Globus pallidus (tissue), 1 donor: ENCODE results near the gene DNAJC28.
"Not testable (repeated sequence)": the region's sequence is repeated elsewhere in the genome, so short reads cannot be mapped to it uniquely, and the experiment has no call there.

Source experiments
- DNase-seq: peaks from one replicate; pipeline ENCODE4 v3.0.0-alpha.2; 2015; ENCODE audit warnings: low spot score

The DNAJC28 gene, protein sequence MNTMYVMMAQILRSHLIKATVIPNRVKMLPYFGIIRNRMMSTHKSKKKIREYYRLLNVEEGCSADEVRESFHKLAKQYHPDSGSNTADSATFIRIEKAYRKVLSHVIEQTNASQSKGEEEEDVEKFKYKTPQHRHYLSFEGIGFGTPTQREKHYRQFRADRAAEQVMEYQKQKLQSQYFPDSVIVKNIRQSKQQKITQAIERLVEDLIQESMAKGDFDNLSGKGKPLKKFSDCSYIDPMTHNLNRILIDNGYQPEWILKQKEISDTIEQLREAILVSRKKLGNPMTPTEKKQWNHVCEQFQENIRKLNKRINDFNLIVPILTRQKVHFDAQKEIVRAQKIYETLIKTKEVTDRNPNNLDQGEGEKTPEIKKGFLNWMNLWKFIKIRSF

DNA sequence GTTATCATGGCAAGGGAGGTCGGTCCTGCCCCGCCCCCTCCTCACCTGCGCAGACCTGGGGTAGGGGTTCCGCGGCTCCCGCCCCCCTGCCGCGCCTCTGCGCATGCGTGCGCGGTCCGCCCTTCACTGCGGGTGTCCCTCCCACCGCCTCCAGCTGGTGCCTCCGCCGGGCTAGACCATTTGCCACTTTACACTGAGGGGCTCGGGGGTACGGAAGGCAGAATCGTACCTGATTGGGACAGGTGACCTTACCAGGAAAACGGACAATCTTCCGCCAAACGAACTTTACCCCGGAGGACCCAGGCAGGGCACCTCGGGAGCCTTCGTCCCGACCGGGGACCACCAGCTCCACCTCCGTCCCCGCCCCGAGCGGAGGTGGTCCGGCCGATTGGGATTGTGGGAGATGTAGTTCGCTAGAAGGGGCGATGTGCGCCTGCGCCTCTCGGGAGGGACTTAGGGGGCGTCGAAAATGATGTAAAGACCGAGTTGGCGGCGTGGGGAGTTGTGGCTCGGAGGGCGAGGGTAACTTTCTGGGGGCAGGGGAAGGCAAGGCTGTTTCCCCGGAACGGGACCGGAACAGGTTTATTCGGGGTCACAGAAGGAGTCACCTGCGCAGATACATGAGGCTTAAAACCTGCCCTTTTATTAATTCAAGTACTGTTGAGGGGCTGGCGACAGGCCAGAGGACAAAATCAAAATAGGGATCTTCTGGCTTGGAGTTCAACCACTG is at the start of gene DNAJC28:
Gene DNAJC28 (minus strand): TSS at position 344 of the 730 bp plus-strand sequence. CDS start 2,323 bp downstream, outside the sequence.
- peak; percentile 94 for DNase-seq

DNA sequence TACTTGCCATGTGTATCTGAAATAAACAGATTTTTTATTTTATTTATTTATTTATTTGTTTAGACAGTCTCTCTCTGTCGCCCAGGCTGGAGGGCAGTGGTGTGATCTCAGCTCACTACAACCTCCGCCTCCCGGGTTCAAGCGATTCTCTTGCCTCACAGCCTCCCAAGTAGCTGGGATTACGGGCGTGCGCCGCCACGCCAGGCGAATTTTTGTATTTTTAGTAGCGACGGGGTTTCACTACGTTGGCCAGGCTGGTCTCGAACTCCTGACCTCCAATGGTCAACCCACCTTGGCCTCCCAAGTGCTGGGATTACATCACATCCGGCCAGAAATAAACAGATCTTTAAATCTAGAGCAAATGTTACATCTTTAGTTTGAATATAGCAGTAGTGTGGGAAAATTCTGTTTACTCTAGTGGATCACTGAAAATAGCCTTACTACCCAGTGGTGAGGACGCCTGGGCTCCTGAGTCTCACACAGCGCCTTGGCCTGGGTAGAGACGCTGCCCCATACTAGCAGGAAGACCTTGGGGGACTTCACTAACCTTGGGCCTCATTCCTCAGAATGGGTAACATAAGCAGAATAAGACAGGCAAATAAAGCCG is 49.7 kb upstream of the DNAJC28 start:
- DNase-seq: no peak

DNA sequence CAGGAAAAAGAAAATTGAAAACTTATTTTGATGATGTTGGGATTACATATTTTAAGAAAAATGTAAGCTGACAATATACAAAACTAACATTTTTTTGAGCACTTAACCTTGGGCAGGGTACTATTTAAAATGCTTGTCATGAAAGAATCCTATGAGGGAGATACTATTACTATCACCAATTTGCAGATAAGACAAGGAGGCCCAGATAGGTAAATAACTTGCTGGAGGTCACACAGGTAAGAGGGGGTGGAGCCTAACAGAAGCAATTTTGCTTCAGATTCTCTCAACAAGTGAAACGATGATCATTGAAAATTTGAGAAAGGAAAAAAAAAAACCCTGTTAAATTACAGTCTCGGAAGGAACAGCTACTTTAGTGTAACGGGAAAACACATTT is 49.2 kb upstream of the DNAJC28 start:
- no peak for DNase-seq

DNA sequence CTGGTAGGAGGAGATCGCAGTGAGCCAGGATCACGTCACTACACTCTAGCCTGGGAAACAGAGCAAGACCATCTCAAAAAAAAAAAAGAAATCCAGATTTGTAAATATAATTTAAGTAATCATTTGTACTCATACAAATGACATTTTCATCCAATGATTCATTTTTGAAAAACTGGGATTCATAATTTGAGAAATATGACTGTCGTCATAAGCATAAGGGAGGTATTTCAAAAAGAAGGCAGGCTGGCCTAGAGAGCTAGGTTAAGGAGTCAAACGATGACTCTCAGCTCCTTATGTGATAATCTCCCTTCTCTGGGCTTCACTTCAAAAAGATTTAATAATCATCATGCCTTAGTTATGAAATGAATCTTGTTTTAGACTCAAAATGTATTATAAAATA is 48.1 kb upstream of the DNAJC28 start:
- DNase-seq: no peak

DNA sequence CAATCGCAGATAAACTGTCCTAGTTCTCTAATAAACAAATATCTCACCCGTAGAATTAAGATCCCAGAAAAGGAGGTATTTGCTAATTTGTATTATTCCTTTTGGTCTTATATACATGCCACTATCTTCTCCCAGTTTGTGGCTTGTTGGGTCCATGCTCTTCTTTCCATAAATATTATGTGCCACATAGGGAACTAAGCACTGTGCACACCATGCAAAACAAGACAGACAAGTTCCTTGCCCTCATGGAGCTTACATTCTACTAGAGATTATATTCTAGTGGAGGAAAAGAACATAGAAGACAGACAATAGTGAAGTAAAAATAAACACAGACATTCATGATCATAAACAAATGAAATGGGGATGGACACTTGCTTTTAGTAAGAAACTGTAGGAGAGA is 45.7 kb upstream of the DNAJC28 start:
- DNase-seq: no peak

DNA sequence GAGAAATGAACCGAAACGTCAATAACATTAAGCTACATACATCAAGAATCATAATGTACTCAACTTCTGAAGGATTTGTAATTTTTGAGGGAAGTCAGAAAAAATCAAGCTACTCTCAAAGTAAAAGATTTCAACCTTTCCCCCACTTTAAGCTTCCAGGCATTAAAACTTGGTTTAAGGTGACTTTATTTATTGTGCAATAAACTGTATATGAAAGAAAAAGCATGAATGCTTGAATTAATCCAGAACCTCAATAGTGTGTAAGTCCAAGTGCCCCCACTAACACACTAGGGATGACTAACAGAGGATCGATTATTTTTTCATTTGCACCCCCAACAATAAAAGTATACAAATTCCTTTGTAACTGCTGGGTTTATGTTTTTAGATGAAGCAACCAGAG is 39.5 kb upstream of the DNAJC28 start:
- no peak for DNase-seq

DNA sequence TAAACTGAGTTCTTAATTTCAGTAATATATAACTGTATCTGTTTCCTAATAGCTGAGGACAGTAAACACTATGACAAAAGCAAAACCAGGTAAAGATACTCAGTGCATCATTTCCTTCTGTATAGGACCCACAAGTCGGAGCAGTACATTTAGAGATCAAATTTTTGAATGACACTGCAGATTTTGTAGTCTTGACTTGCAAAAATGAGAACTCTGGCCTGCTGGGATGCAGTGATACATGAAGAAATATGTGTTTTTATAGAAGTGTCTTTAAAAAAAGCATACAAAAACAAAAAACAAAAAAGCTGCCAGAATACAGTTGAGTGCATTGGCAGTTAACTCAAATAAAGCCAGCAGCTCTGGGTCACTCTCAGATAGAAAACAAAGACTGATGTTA is 31.4 kb upstream of the DNAJC28 start:
- no peak for DNase-seq

DNA sequence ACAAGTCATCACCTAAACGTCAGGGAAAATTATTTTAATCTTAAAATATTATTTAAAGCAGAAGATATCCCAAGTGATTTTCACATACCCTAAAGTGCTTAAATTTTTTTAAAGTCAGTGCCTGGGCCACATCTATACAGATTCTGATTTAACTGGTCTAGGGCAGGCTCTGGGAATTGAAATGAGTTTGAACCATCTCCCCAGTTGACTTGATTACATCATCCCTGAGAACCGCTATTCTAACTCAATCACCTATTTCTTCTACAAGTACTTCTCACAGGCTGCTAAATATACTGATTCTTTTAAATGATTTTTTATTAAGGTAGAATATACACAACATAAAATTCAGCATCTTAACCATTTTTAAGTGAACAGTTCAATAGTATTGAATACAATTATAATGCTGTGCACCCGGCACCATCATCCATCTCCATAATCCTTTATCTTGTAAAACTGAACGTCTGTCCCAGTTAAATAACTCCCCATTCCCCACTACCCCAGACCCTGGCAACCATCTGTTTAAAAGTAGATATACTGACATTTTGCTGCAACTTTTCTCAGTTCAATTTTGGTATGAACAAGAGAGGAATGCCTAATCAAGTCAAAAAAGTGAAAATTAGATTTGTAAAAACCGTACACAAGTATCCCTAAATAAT is 30.9 kb upstream of the DNAJC28 start:
- DNase-seq: no peak

DNA sequence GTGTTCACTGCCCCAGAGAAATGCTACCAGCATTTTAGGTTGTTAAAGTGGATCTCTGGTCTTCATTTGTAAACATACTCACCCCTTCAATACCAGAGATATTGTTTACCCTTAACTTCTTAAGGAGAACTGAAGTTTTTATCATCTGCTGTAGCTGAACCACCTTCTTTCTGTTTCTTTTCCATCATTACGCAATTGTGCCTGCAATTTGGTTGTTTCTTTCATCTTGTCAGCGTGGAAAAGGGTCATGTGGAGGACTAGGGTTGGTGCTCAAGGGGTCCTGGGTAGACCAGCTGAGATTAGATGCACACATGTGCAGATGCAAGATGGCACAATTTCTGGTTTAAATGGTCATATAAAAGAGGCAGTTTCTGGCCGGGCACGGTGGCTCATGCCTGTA is 27.4 kb upstream of the DNAJC28 start:
- DNase-seq: no peak

DNA sequence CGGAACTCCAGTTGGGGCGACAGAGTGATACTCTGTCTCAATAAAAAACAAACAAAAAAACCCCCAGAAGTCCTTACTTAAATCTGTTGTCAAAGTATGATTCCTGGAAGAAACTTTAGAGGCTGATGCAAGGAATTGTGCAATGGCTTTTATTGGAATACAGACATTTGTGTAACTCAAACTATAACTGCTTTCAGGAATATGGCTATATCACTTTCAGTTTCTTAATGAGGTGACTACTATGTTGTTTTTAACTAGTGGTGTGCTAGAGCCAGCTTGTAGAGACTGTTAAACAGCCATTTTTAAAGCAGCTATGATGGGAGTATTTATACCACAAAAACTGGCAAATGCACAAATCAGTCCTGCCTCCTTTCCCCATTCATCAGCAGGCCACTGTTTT is 22.7 kb upstream of the DNAJC28 start:
- no peak for DNase-seq

DNA sequence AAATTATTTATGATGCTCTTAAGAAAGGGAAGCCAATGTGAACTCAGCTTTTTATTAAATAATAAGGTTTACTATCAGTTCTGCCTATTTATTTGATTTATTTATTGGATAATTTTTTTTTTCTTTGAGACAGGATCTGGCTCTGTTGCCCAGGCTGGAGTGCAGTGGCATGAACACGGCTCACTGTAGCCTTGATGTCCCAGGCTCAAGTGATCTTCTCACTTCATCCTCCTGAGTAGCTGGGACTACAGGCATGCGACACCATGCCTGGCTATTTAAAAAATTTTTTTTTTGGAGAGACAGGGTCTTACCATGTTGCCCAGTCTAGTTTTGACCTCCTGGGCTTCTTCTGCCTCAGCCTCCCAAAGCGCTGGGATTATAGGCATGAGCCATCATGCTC is 21.0 kb upstream of the DNAJC28 start:
- no peak for DNase-seq

DNA sequence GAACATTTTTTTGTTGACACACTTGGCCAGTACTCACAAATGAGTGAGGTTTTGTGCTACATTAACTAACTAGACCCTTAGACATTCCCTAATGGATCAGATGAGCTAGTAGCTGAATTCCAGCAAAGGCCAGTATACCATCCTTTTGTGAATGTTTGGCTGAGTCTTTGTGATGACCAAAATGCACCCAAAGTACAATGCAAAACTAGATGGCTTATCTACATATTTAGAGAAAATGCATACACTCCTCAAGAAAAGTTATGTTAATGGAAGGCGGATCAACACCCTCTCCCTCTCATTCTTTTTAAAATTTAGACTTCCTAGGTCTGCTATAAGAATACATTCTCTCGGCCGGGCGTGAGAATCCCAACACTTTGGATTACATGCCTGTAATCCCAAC is 20.1 kb upstream of the DNAJC28 start:
- DNase-seq: no peak

DNA sequence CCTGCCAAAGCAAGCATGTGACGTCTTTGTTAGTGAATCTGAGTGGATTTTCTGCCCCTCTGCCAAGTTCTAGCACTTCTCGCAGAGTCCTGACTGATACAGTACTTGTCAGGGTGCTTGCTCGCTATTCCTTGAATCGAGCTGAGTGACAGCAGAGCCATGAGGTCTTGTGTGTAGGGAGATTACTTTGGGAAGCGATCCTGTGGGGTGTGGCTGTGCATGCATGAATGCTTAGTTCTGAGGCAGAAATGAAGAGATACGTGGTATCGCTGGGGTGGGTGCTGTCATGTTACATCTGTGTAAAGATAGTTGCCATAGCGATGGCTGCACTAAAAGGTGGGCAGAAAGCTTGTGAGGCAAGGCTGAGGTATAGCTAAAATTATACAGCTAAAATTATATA is 19.3 kb upstream of the DNAJC28 start:
- DNase-seq: no peak

DNA sequence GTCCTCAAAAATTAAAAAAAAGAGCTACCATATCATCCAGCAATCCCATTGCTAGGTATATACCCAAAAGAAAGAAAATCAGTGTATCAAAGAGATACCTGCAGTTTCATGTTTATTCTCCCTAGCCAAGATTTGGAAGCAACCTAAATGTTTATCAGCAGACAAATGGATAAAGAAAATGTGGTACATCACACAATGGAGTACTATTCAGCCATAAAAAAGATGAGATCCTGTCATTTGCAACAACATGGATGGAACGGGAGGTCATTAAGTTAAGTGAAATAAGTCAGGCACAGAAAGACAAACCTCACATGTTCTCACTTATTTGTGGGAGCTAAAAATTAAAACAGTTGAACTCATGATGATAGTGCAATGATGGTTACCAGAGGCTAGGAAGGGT is 15.5 kb upstream of the DNAJC28 start:
- DNase-seq: not testable (repeated sequence)

DNA sequence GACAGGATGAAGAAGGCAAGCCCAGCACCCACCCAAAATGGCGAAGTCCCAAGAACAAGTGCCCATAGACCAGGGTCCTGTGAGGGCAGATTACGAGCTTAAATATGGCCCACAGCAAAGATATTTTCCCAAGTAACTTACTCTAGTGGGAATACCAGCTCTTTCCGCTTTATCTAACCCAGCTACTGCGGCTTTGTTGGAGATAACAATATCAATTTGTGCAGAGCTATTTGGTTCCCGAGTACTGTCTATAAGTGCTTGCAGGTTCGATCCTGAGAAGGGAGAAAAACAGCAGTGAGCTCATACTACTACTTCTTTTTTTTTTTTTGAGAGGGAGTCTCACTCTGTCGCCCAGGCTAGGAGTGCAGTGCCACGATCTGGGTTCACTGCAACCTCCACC is 14.3 kb upstream of the DNAJC28 start:
- no peak for DNase-seq

DNA sequence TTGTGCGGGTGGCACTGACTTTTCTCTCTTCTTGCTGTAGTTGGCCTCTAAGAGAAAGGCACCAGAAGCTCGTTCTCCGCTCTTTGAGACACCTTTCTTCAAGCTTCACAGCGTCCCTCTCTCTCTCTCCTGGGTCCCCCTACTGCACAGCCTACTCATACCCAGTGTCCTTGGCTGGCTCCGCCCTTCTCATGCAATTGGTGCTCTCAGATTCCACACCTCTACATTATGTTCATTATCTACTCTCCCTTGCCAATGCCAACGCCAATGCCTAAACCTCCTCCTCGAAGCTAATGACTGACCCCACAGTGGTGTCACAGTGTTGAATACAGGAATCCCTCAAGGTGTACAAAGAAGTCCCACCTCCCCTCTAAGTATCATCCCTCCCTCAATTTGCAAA is 4.8 kb upstream of the DNAJC28 start:
- DNase-seq: no peak

DNA sequence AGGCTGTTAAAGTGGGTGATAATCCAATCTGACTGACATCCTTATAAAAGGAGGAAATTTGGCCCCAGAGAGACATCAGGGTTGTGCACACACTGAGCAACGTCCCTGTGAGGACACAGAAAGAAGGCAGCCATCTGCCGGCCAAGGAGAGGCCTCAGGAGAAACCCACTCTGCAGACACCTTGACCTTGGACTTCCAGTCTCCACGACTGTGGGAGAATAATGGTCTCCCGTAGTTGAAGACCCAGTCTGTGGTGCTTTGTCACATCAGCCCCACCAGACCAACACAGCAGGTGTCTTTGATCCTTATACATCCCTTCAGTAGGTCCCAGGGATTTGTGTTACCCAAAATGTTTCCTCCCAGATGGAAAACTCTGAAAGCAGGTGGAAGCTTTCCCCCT is 4.2 kb upstream of the DNAJC28 start:
- DNase-seq: no peak

DNA sequence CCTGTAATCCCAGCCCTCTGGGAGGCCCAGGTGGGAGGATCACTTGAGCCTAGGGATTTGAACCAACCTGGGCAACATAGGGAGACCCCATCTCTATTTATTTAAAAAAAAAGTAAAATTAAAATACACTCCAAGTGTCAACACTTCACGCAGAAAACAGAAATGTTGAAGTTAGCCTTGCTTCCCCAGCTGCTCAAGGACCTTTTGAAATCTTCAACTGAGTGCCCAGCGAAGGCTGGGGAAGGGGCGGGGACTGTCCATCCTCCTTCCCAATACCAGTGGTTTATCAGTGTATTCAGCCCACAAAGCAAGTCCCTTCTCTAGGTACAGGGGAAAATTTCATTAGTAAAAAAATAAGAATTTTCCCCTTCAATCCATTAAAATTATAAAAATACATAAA is 2.2 kb upstream of the DNAJC28 start:
- DNase-seq: no peak

DNA sequence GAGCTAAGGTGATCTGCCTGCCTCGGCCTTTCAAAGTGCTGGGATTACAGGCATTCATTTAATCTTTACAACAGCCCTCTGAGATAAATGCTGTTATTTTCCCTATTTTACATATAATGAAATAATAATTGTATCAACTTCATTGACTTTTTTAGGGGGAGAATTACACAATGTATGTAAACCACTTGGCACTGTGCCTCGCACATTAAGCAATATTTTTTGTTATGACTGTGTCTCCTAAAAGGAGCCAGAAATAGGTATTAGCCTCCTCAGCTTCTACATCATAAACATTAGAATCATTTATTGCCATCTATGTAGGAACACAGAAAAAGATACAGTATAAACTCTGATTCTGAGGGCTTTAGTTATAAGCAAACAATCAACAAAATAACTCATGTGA is 1.1 kb upstream of the DNAJC28 start:
- DNase-seq: no peak

DNA sequence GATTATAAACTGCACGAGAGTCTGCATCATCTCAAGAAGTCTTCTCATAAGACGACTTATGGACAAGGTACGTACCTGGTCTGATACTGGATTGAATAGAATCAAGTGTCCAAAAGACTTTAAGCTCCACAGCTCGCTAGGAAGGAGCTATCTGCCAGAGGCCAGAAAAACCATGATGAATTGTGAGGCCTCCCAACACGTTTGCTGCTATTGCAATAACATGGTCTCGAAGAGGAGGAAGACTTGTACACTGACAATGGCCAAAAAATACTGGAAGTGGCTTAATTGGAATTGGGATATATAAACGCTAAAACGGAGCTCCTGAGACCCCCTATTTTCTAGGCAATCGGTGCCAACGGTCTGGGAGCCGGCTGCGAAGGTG is 534 bp downstream of the DNAJC28 start:
- no peak for DNase-seq

DNA sequence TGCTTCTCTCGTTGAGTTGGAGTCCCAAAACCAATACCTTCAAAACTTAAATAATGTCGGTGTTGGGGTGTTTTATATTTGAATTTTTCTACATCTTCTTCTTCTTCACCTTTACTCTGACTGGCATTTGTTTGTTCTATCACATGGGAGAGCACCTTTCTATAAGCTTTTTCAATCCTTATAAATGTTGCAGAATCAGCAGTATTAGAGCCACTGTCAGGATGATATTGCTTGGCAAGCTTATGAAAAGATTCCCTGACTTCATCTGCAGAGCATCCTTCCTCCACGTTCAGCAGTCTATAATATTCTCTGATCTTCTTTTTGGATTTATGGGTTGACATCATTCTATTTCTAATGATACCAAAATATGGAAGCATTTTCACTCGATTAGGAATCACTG is 2.6 kb downstream of the DNAJC28 start:
- no peak for DNase-seq

DNA sequence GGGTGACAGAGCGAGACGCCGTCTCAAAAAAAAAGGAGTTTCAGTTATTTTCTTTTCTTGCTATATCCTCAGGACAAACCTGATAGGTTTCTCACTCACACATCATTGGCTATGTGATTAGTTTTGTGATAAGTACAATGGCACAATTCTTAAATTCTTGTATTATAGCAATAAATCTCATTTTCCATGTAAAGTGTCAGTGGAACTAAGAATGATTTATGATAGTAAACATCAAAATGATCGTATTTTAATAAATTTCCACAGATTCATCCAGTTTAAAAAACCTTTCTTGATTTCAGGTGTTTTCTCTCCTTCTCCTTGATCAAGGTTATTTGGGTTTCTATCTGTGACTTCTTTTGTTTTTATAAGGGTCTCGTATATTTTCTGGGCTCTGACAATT is 3.5 kb downstream of the DNAJC28 start:
- no peak for DNase-seq
